ENCODE measurements around the gene OGFR. TPM values are rescaled to one million over a fixed set of nuclear protein-coding genes. Genes with fewer than 3 reads are reported as not detected.

The OGFR gene
- total RNA-seq, 1 experiment from 2014 or later, result 73.6 TPM

DNA sequence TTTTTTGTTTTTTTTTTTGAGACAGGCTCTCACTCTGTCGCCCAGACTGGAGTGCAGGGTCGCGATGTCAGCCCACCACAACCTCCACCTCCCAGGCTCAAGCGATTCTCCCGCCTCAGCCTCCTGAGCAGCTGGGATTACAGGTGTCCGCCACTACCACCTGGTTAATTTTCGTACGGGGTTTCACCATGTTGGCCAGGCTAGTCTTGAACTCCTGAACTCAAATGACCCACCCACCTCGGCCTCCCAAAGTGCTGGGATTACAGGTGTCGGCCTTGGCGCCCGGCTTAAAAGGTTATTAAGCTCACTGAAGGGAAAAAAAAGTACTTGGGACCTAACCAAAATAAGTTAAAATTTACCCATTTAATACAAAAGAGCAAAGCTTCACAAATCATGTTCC is 55.1 kb downstream of the OGFR start:
- Histone ChIP-seq H3K27me3 (ENCODE audit: insufficient read depth, low read length) (no peaks in the 10 kb centered on the region), H3K9me3 (ENCODE audit: control insufficient read depth in 1 of 2, insufficient read depth in 1 of 2, low read depth in 1 of 2, low read length in 2 of 2) (peaks cover 0 to 1% of the 10 kb centered on the region in 2 experiments; a peak in 1 of 4 replicates), H4K20me1 (ENCODE audit: insufficient read depth) (peaks cover 9% of the 10 kb centered on the region; the same call in 1 of the 2 replicates), H3K4me2 (ENCODE audit: low read length) (peak overlapping the region; percentile 99), H3K9me2 (ENCODE audit: insufficient read depth) (no peaks in the 10 kb centered on the region), H3K79me2 (ENCODE audit: insufficient read depth, low read length) (peaks cover 25% of the 10 kb centered on the region), H3K9ac (ENCODE audit: low read length) (peak overlapping the region; percentile 75), H2AFZ (ENCODE audit: low read depth, low read length, poor library complexity, severe bottlenecking) (no peak overlapping the region), H3K4me3 (replicated peaks in 1 of 2; ENCODE audit: low read depth in 1 of 2, low read length in 2 of 2) (peak overlapping the region; percentile 60 to 75), H3K36me3 (ENCODE audit: control insufficient read depth in 1 of 2, insufficient read depth in 2 of 2, low read length in 2 of 2) (peaks cover 11 to 16% of the 10 kb centered on the region in 2 experiments; a peak in 2 of 4 replicates), H3K27ac (ENCODE audit: low read depth, low read length) (no peak overlapping the region), H3K4me1 (ENCODE audit: control insufficient read depth in 1 of 2, insufficient read depth in 2 of 2, low read length in 2 of 2) (peaks cover 7 to 16% of the 10 kb centered on the region in 2 experiments; a peak in 3 of 4 replicates)
- intact Hi-C loops (cut with micrococcal nuclease), result no loop called here
- RAD21 ChIA-PET (ENCODE audit: low non-redundant PET in 1 of 2, low total read pairs in 2 of 2, uncharacterized antibody in 2 of 2, unreplicated experiment in 2 of 2), result no interaction called here
- POLR2A ChIA-PET, result no interaction called here
- ATAC-seq (no peak), DNase-seq (ENCODE audit: low read depth, low spot score) (no peak)
- TF ChIP-seq ZFX (IDR thresholded peaks at IDR 0.05) (no peak), ZNF274 (IDR thresholded peaks at IDR 0.05; ENCODE audit: low read depth, low read length) (no peak), SRF (IDR thresholded peaks at IDR 0.05; ENCODE audit: low read depth) (no peak), ATF3 (IDR thresholded peaks at IDR 0.05) (no peak), RAD21 (IDR thresholded peaks at IDR 0.05; ENCODE audit: low read depth) (no peak), EZH2phosphoT487 (IDR thresholded peaks at IDR 0.05; ENCODE audit: borderline replicate concordance) (no peak), POLR2A (IDR thresholded peaks at IDR 0.05; ENCODE audit: borderline replicate concordance, extremely low read depth, insufficient read depth, insufficient read length) (no peak), MAX (IDR thresholded peaks at IDR 0.05) (no peak), FOSL1 (IDR thresholded peaks at IDR 0.05; ENCODE audit: low read depth) (no peak), YY1 (IDR thresholded peaks at IDR 0.05; ENCODE audit: extremely low read depth, insufficient replicate concordance, low read depth, low read length) (no peak), ELF1 (IDR thresholded peaks at IDR 0.05; ENCODE audit: borderline replicate concordance, low read depth) (no peak), CEBPB (IDR thresholded peaks at IDR 0.05; ENCODE audit: low read depth) (no peak), REST (IDR thresholded peaks at IDR 0.05; ENCODE audit: low read depth) (no peak), POLR2AphosphoS5 (IDR thresholded peaks at IDR 0.05; ENCODE audit: low read depth, low read length) (no peak), EGR1 (IDR thresholded peaks at IDR 0.05; ENCODE audit: low read depth) (no peak)
- TF ChIP-seq, protein P1, sequence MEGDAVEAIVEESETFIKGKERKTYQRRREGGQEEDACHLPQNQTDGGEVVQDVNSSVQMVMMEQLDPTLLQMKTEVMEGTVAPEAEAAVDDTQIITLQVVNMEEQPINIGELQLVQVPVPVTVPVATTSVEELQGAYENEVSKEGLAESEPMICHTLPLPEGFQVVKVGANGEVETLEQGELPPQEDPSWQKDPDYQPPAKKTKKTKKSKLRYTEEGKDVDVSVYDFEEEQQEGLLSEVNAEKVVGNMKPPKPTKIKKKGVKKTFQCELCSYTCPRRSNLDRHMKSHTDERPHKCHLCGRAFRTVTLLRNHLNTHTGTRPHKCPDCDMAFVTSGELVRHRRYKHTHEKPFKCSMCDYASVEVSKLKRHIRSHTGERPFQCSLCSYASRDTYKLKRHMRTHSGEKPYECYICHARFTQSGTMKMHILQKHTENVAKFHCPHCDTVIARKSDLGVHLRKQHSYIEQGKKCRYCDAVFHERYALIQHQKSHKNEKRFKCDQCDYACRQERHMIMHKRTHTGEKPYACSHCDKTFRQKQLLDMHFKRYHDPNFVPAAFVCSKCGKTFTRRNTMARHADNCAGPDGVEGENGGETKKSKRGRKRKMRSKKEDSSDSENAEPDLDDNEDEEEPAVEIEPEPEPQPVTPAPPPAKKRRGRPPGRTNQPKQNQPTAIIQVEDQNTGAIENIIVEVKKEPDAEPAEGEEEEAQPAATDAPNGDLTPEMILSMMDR (IDR thresholded peaks at IDR 0.05 in 2 of 3, conservative IDR thresholded peaks at IDR 0.05 in 1 of 3; ENCODE audit: borderline replicate concordance in 1 of 3, insufficient read depth in 1 of 3, low read depth in 2 of 3, low read length in 2 of 3), result no peak
- no TSS peak for BruUV-seq (replicated peaks)
- CTCF ChIA-PET, result no interaction called here

Measured in HCT116 (cell line).